Small intestine (tissue), 7 donors: Measurements from ENCODE around the gene CCDC63. TPM values are rescaled to one million over a fixed set of nuclear protein-coding genes. Genes with fewer than 3 reads are reported as not detected.

Source experiments
- DNase-seq, 2 donors: peaks; one replicate each; pipeline versions ENCODE4 v3.0.0 to v3.0.0-alpha.2; 2013
- FAIRE-seq: peaks from 2 replicates; lab custom pipeline; 2012; peaks lifted over from hg19 to GRCh38; lab: Jason Lieb, UNC
- H3K27ac ChIP-seq, 3 donors: one replicate each; pipeline ENCODE4 v1.5.1; 2013; ENCODE audit warnings: low read length in 2 of 3, mild to moderate bottlenecking in 2 of 3, control low read depth in 1 of 3, inconsistent platforms in 1 of 3, low read depth in 1 of 3, moderate library complexity in 1 of 3
- H3K27me3 ChIP-seq, 3 donors: one replicate each; pipeline ENCODE4 v1.6.1; 2013; ENCODE audit warnings: low read length in 3 of 3, inconsistent platforms in 1 of 3; ENCODE audit not compliant: control insufficient read depth in 3 of 3, insufficient read depth in 3 of 3
- H3K36me3 ChIP-seq, 3 donors: one replicate each; pipeline ENCODE4 v1.6.1; 2013; ENCODE audit warnings: low read length in 3 of 3, inconsistent platforms in 1 of 3, low read depth in 1 of 3, mild to moderate bottlenecking in 1 of 3, moderate library complexity in 1 of 3; ENCODE audit not compliant: control insufficient read depth in 3 of 3, insufficient read depth in 2 of 3
- H3K4me1 ChIP-seq, 3 donors: one replicate each; pipeline ENCODE4 v1.6.1; 2013; ENCODE audit warnings: low read length in 2 of 3, inconsistent platforms in 1 of 3, low read depth in 1 of 3, mild to moderate bottlenecking in 1 of 3, moderate library complexity in 1 of 3; ENCODE audit not compliant: control insufficient read depth in 3 of 3, insufficient read depth in 2 of 3
- H3K4me3 ChIP-seq, 3 donors: one replicate each; pipeline ENCODE4 v1.5.1; 2013; ENCODE audit warnings: low read length in 3 of 3, control low read depth in 1 of 3, inconsistent platforms in 1 of 3, low read depth in 1 of 3, mild to moderate bottlenecking in 1 of 3, moderate library complexity in 1 of 3
- H3K9me3 ChIP-seq, 2 donors: one replicate each; pipeline ENCODE4 v1.6.1; 2013; ENCODE audit warnings: low read depth in 1 of 2, low read length in 1 of 2; ENCODE audit not compliant: control insufficient read depth in 2 of 2, insufficient read depth in 1 of 2
- WGBS, 3 donors: extraction: QIAGEN DNeasy Blood & Tissue Kit; methylation state at CpG; one replicate each; pipeline ENCODE4 v1.1.7; 2013; 5-methylcytosine and 5-hydroxymethylcytosine counted together
- polyA plus RNA-seq, 4 donors: library from polyadenylated mRNA; stranded (reverse) in 3 of 4; unstranded in 1 of 4; fragments of 200-250 nt in 3 of 4; fragments of 120-200 nt in 1 of 4; gene quantifications; one replicate each; pipeline versions ENCODE4 v1.2.1 to v1.2.3, GENCODE V29; 2013
- donor health status: healthy with polysubstance abuse.
- donor health status: control.
- donor health status: control.
- donor health status: Bipolar disorder and iron deficiency.
- donor health status: healthy.

Gene CCDC63
- polyA plus RNA-seq, 4 donors: not detected

DNA sequence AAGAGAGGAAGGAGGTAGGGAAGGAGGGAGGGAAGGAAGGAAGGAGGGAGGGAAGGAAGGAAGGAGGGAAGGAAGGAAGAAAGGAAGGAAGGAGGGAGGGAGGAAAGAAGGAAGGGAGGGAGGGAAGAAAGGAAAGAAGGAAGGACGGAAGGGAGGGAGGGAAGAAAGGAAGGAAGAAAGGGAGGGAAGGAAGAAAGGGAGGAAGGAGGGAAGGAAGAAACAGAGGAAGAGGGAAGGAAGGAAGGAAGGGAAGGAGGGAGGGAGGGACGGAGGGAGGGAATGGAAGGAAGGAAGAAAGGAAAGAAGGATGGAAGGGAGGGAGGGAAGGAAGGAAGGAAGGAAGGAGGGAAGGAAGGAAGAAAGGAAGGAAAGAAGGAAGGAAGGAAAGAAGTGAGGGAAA, 22.4 kb upstream of the CCDC63 start:
- 76 to 89% (median 85%) methylated on average over 2 of the region's 2 CpGs for WGBS, 3 donors
- Histone ChIP-seq H3K9me3 (no peaks in the 10 kb centered on the region), H3K36me3 (no peaks in the 10 kb centered on the region), H3K4me1 (peaks cover 0 to 2% (median 0%) of the 10 kb centered on the region in 3 donors), H3K27ac (no peak overlapping the region), H3K27me3 (no peaks in the 10 kb centered on the region), H3K4me3 (no peak overlapping the region)
- FAIRE-seq (no peak), DNase-seq (no peak)

DNA sequence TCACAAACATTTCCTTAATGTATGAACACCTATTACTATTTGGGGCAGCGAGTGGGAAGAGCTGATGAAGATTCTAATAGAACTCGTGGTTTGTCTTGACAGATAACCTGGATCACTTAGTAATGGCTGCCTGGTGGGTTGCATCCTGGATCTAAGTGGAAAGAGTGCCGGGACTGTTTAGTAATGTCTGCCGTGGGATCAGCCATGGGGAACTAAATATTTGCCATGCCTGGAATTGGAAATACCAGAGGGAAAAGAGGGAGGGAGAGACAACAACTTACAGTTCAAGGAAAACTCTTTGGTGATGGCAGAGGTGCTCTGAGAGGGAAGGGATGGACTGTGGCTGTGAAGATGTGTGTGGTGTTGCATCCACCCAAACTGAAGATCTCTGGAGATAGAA, 21.3 kb upstream of the CCDC63 start:
- Histone ChIP-seq H3K27me3 (no peaks in the 10 kb centered on the region), H3K36me3 (no peaks in the 10 kb centered on the region), H3K4me1 (no peaks in the 10 kb centered on the region), H3K27ac (no peak overlapping the region), H3K9me3 (no peaks in the 10 kb centered on the region), H3K4me3 (no peak overlapping the region)
- FAIRE-seq: no peak
- 79 to 82% (median 79%) methylated on average over 4 of the region's 4 CpGs for WGBS, 3 donors
- DNase-seq: no peak

DNA sequence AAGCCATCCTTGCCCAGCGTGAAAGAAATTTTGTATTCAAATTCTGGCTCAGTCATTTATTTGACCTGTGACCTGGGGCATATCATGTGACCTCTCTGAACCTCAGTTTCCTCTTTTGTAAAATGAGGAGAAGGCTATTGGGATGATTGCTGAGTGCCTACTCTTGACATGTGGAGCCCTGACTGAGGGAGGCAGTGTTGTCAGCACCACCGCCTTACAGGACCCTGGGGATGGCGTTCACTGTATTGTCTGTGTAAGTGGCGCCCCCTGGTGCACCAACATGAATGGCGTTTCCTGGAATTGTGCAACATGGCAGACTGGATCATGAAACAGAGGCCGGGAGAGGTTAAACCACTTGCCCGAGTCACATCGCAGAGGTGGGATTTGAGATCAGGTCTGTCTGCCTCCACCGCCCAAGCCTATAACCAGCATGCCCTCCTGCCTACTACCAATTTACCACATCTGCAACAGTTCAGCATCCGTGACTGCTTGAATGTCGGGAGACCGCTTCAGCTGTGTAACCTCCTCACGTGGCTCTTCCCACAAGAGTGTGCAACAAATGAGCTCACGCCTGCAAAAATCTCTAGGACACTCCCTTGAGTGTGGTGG, 20.1 kb upstream of the CCDC63 start:
- WGBS, 3 donors: 22 to 27% (median 25%) methylated on average over 14 of the region's 14 CpGs
- DNase-seq (peak; percentile 84 to 89), FAIRE-seq (no peak)
- Histone ChIP-seq H3K4me1 (no peaks in the 10 kb centered on the region), H3K36me3 (no peaks in the 10 kb centered on the region), H3K27me3 (no peaks in the 10 kb centered on the region), H3K4me3 (no peak overlapping the region), H3K27ac (no peak overlapping the region), H3K9me3 (no peaks in the 10 kb centered on the region)

DNA sequence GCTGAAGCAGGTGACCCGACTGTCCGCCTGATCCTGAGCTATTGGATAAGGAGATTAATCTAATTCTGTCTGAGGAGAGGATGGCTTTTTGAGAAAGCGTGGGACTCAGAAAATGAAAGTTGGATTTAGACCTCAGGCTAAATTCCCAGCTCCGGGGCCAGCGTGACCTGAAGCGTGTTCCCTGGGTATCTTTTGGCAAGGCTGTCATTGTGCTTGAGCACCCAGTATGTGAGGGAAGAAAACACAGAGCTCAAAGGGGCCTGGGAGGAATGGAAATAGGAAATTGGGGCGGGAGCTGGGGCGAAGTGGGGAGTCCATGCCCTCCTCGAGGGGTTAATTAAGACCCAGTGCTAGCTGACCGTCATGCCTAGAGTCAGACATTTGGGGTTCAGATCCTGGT, 17.5 kb upstream of the CCDC63 start:
- no peak overlapping the region for H3K27ac ChIP-seq
- no peaks in the 10 kb centered on the region for H3K4me1 ChIP-seq
- H3K9me3 ChIP-seq: no peaks in the 10 kb centered on the region
- WGBS, 3 donors: 52 to 81% (median 62%) methylated on average over 10 of the region's 10 CpGs
- H3K36me3 ChIP-seq: no peaks in the 10 kb centered on the region
- FAIRE-seq: no peak
- H3K4me3 ChIP-seq: no peak overlapping the region
- H3K27me3 ChIP-seq: peaks cover 0 to 4% (median 0%) of the 10 kb centered on the region in 3 donors
- no peak for DNase-seq

- Histone ChIP-seq H3K27me3 (peaks cover 0 to 4% (median 0%) of the 10 kb centered on the region in 3 donors), H3K9me3 (no peaks in the 10 kb centered on the region), H3K27ac (no peak overlapping the region), H3K4me1 (no peaks in the 10 kb centered on the region), H3K36me3 (no peaks in the 10 kb centered on the region), H3K4me3 (no peak overlapping the region)
- no peak for DNase-seq
- WGBS, 3 donors: 74 to 87% (median 84%) methylated on average over 4 of the region's 4 CpGs
- no peak for FAIRE-seq
Observed at GRCh38 chr12:110836291-110836690, 10.5 kb upstream of the CCDC63 start.

GRCh38 chr12:110841007-110841406, 5.8 kb upstream of the CCDC63 start:
- Histone ChIP-seq H3K27ac (no peak overlapping the region), H3K36me3 (no peaks in the 10 kb centered on the region), H3K27me3 (peaks cover 0 to 9% (median 0%) of the 10 kb centered on the region in 3 donors), H3K4me1 (no peaks in the 10 kb centered on the region), H3K9me3 (no peaks in the 10 kb centered on the region), H3K4me3 (no peak overlapping the region)
- DNase-seq (no peak), FAIRE-seq (no peak)
- WGBS, 3 donors: 54 to 61% (median 58%) methylated on average over 6 of the region's 6 CpGs

DNA sequence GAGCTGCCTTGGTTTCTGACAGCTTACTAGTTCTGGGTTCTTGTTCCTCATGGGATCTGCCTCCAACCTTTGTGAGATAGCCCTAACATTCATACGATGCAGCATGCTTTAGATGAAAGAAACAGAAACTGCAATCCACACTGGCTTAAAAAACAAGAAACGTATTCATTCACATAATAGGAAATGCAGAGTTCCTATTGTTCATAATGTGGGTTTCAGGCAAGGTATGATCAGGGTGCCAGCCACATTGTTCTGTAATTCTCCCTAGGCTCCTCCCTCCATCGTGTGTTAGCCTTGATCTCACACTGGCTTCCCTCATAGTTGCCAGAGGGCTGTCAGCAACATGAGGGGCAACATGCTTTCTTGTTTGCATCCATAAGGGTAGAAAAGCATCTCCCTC, 2.7 kb upstream of the CCDC63 start:
- 37 to 44% (median 42%) methylated on average over 3 of the region's 3 CpGs for WGBS, 3 donors
- DNase-seq: no peak
- FAIRE-seq: no peak
- H3K36me3 ChIP-seq: no peaks in the 10 kb centered on the region
- H3K4me3 ChIP-seq: no peak overlapping the region
- no peak overlapping the region for H3K27ac ChIP-seq
- peaks cover 0 to 27% (median 0%) of the 10 kb centered on the region in 3 donors for H3K27me3 ChIP-seq
- H3K9me3 ChIP-seq: no peaks in the 10 kb centered on the region
- H3K4me1 ChIP-seq: no peaks in the 10 kb centered on the region

- no peaks in the 10 kb centered on the region for H3K4me1 ChIP-seq
- H3K36me3 ChIP-seq: no peaks in the 10 kb centered on the region
- no peak overlapping the region for H3K27ac ChIP-seq
- FAIRE-seq (no peak), DNase-seq (no peak)
- WGBS, 3 donors: 61 to 76% (median 75%) methylated on average over 15 of the region's 15 CpGs
- peaks cover 0 to 27% (median 0%) of the 10 kb centered on the region in 3 donors for H3K27me3 ChIP-seq
- H3K4me3 ChIP-seq: no peak overlapping the region
- H3K9me3 ChIP-seq: no peaks in the 10 kb centered on the region
Observed at GRCh38 chr12:110844551-110845338, 2.0 kb upstream of the CCDC63 start.
